ENCODE data around the gene STXBP6. TPM values are rescaled to one million over a fixed set of nuclear protein-coding genes. Genes with fewer than 3 reads are reported as not detected.

The STXBP6 gene
- total RNA-seq, 4 donors from 2014 or later: 34.9 to 62.1 (median 45.5) TPM

DNA sequence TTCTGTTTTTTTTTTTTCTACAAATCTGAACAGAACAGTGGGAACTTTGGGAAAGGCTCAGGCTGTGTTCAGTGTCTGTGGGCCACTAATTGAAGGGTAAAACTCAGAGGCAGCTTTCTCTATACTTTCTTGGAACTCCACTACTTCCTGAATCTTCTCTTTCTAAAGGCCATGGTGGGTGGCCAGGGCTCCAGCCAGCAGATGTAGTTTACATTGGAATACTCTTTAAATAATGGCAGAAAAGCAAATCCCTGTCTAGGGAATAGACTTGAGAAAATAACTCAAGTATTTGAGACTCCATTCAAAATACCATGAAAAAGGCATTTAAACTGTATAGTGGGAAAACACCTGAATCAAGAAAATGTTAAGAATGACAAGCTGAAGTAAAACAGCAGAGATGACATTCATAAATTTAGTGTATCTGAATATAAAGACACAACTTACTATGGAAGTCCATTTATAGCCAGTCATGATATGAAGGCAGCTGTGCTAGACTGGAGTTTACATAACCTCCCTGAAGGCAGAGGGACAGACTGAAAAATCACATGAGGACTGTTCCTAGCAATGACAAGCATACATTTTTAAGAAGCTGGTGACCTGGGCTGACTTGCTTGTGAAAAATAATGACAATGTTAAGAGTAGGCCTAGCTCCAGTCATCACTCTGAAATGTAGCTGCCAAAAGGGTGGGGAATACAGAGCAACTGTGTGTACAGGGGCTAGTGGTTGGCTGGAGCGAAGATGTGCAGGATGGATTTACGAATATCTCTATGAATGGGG, 168.6 kb downstream of the STXBP6 start:
- Histone ChIP-seq H3K9me3 (no peaks in the 10 kb centered on the region), H3K27ac (no peak overlapping the region), H3K27me3 (no peaks in the 10 kb centered on the region), H3K4me1 (peaks cover 13% of the 10 kb centered on the region), H3K4me3 (no peak overlapping the region), H3K36me3 (no peaks in the 10 kb centered on the region)
- no peak for DNase-seq (ENCODE audit: low spot score in 2 of 2)
- TF ChIP-seq POLR2AphosphoS5 (IDR thresholded peaks at IDR 0.05): no peak
- TF ChIP-seq, protein P1, sequence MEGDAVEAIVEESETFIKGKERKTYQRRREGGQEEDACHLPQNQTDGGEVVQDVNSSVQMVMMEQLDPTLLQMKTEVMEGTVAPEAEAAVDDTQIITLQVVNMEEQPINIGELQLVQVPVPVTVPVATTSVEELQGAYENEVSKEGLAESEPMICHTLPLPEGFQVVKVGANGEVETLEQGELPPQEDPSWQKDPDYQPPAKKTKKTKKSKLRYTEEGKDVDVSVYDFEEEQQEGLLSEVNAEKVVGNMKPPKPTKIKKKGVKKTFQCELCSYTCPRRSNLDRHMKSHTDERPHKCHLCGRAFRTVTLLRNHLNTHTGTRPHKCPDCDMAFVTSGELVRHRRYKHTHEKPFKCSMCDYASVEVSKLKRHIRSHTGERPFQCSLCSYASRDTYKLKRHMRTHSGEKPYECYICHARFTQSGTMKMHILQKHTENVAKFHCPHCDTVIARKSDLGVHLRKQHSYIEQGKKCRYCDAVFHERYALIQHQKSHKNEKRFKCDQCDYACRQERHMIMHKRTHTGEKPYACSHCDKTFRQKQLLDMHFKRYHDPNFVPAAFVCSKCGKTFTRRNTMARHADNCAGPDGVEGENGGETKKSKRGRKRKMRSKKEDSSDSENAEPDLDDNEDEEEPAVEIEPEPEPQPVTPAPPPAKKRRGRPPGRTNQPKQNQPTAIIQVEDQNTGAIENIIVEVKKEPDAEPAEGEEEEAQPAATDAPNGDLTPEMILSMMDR (IDR thresholded peaks at IDR 0.05): no peak
- no peak for TF ChIP-seq POLR2A (IDR thresholded peaks at IDR 0.05)
- no peak for TF ChIP-seq EP300 (IDR thresholded peaks at IDR 0.05)
- WGBS: 96% methylated on average over 2 of the region's 2 CpGs

DNA sequence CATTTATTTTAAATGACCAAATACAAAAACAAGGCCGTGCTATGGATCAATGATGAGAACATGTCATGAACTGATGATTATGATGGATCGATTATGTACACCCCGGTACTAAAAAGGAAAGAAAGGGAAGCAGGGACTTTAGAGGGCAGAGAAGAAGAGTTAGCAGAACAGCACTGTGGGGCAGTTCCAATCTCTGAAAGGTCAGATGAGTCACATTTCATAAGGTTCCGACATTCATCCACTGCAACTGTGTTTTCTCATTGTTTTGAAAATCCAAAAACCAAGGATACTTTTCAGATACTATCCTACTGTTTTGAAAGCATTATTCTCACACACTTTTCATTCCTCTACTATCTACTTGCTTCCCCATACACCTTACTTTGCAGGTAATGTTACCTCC, 169.3 kb downstream of the STXBP6 start:
- Histone ChIP-seq H3K36me3 (no peaks in the 10 kb centered on the region), H3K27me3 (no peaks in the 10 kb centered on the region), H3K9me3 (no peaks in the 10 kb centered on the region), H3K4me3 (no peak overlapping the region), H3K4me1 (peaks cover 17% of the 10 kb centered on the region), H3K27ac (peak overlapping the region; percentile 68)
- TF ChIP-seq, protein P1 (IDR thresholded peaks at IDR 0.05): no peak
- TF ChIP-seq POLR2AphosphoS5 (IDR thresholded peaks at IDR 0.05): no peak
- no peak for TF ChIP-seq EP300 (IDR thresholded peaks at IDR 0.05)
- TF ChIP-seq POLR2A (IDR thresholded peaks at IDR 0.05): no peak
- DNase-seq (ENCODE audit: low spot score in 2 of 2): no peak
- 81% methylated on average over 4 of the region's 4 CpGs for WGBS

DNA sequence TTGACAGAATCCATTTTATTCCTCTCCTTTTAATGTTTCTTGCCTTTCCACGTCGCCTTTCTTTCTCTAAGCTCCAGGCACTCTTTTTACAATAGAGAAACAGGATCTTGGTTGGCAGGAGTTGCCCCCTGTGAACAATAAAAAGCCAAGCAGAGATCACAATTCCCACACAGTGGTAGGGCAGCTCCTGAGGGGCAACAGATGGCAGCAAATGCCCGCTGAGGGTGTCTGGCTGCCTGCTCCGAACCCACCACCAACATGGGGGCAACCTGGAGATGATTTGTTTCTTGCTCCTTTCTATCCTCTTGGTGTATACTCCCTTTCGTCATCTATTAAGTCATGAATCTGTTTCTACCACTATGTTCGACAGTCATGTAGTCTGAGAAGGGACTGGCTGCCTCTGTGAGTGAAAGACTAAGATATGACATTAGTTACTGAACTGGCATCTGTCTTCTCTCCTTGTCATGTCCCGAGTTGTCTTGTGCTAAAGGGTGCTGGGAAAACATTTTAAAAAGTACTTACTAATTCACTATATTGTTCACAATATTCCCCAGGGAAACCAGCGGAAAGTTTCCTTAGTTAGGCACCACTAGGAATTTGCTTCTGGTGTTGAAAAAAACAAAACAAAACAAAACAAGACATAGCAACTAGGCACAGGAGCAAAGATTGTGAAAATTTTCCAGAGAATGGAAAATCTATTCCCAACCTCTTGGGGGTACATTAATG, 170.1 kb downstream of the STXBP6 start:
- no peak overlapping the region for H3K4me3 ChIP-seq
- DNase-seq (ENCODE audit: low spot score in 2 of 2): no peak
- H3K27me3 ChIP-seq: no peaks in the 10 kb centered on the region
- WGBS: 75% methylated on average over 8 of the region's 8 CpGs
- TF ChIP-seq POLR2A (IDR thresholded peaks at IDR 0.05) (no peak), EP300 (IDR thresholded peaks at IDR 0.05) (no peak), POLR2AphosphoS5 (IDR thresholded peaks at IDR 0.05) (no peak)
- TF ChIP-seq, protein P1 (IDR thresholded peaks at IDR 0.05): no peak
- H3K4me1 ChIP-seq: peaks cover 24% of the 10 kb centered on the region
- H3K9me3 ChIP-seq: no peaks in the 10 kb centered on the region
- no peaks in the 10 kb centered on the region for H3K36me3 ChIP-seq
- peak overlapping the region; percentile 68 for H3K27ac ChIP-seq

DNA sequence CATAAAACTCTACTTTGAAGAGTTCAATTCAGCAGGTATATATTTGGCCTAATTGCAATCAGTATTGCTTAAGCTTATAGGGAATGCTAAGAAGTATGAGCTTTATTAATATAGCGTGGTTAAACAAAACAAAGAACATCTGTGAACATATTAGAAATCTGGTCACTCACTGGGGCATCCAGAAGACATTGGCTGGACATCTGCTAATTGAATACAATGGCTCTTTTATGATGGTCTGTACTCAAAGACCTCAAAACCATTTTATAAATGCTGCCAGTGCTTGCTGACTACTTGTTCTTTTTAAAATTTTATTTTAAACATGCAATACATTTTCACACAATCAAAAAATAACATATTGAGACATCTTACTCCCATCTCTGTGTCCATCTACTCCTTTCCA, 173.0 kb downstream of the STXBP6 start:
- Histone ChIP-seq H3K36me3 (no peaks in the 10 kb centered on the region), H3K4me1 (peaks cover 25% of the 10 kb centered on the region), H3K4me3 (no peak overlapping the region), H3K27ac (no peak overlapping the region), H3K9me3 (no peaks in the 10 kb centered on the region), H3K27me3 (no peaks in the 10 kb centered on the region)
- WGBS: 69% methylated on average over 1 of the region's 1 CpG
- no peak for DNase-seq (ENCODE audit: low spot score in 2 of 2)
- TF ChIP-seq, protein P1 (IDR thresholded peaks at IDR 0.05): no peak
- no peak for TF ChIP-seq POLR2A (IDR thresholded peaks at IDR 0.05)
- no peak for TF ChIP-seq POLR2AphosphoS5 (IDR thresholded peaks at IDR 0.05)
- no peak for TF ChIP-seq EP300 (IDR thresholded peaks at IDR 0.05)

Measured in suprapubic skin (tissue), 4 donors.